IMR-90 (cell line): ENCODE results near the gene NREP. TPM values are rescaled to one million over a fixed set of nuclear protein-coding genes. Genes with fewer than 3 reads are reported as not detected.

Experiments
- ATAC-seq: fragments of 200-7000 bp; cut with Tn5 transposase; 2 replicates; pipeline ENCODE4 v1.9.1; 2020; ENCODE audit warnings: low read depth, mild to moderate bottlenecking, moderate library complexity
- BruUV-seq: library from RNA; stranded (reverse); fragments of 400-500 nt; replicated peaks from 2 replicates; lab custom pipeline; 2021; lab: Mats Ljungman, UMichigan
- CTCF ChIA-PET: fragments of 300-600 bp; formaldehyde crosslinking; extraction: SDS; loops from one replicate; lab custom pipeline; 2021; ENCODE audit warnings: antibody characterized with exemption; lab: Yijun Ruan, JAX
- POLR2A ChIA-PET: fragments of 300-600 bp; sonication (Branson Sonifier 250); formaldehyde crosslinking; loops from one replicate; lab custom pipeline; 2022; ENCODE audit warnings: antibody characterized with exemption; ENCODE audit not compliant: unreplicated experiment; lab: Charles Lee
- DNase-seq: peaks from one replicate; pipeline ENCODE4 v3.0.0; 2013
- H2AFZ ChIP-seq: replicated peaks from 2 replicates; pipeline ENCODE3; 2013; ENCODE audit warnings: low read length, mild to moderate bottlenecking; ENCODE audit not compliant: poor library complexity
- H2AK5ac ChIP-seq: 2 replicates; pipeline ENCODE4 v1.6.1; 2013; ENCODE audit warnings: low read depth, low read length, inconsistent platforms
- H2AK9ac ChIP-seq: replicated peaks from 2 replicates; pipeline ENCODE3; 2013; ENCODE audit warnings: mild to moderate bottlenecking, low read depth, low read length, moderate library complexity; ENCODE audit not compliant: poor library complexity
- H2BK120ac ChIP-seq: 2 replicates; pipeline ENCODE4 v1.6.1; 2013; ENCODE audit warnings: low read depth, low read length, inconsistent platforms
- H2BK15ac ChIP-seq: 3 replicates; pipeline ENCODE4 v1.6.1; 2013; ENCODE audit warnings: low read depth, low read length, inconsistent platforms
- H2BK20ac ChIP-seq: 2 replicates; pipeline ENCODE4 v1.6.1; 2013; ENCODE audit warnings: low read depth, mild to moderate bottlenecking, inconsistent platforms, low read length, moderate library complexity
- H2BK5ac ChIP-seq: 2 replicates; pipeline ENCODE4 v1.6.1; 2013; ENCODE audit warnings: mild to moderate bottlenecking, low read depth, low read length, inconsistent platforms; ENCODE audit not compliant: poor library complexity, severe bottlenecking
- H3K14ac ChIP-seq: replicated peaks from 2 replicates; pipeline ENCODE4 v1.6.1; 2013; ENCODE audit warnings: low read depth, low read length, inconsistent platforms
- H3K18ac ChIP-seq: 2 replicates; pipeline ENCODE4 v1.6.1; 2013; ENCODE audit warnings: low read depth, low read length, control low read depth
- H3K23ac ChIP-seq: 2 replicates; pipeline ENCODE4 v1.6.1; 2013; ENCODE audit warnings: low read depth, low read length, inconsistent platforms
- H3K27ac ChIP-seq: 2 replicates; pipeline ENCODE4 v1.5.1; 2013; ENCODE audit warnings: mild to moderate bottlenecking, control low read depth, low read length; ENCODE audit not compliant: insufficient read depth
- H3K27me3 ChIP-seq: 2 replicates; pipeline ENCODE4 v1.6.1; 2013; ENCODE audit warnings: low read length; ENCODE audit not compliant: control insufficient read depth, insufficient read depth
- H3K36me3 ChIP-seq: 2 replicates; pipeline ENCODE4 v1.6.1; 2013; ENCODE audit warnings: low read length, mixed read lengths; ENCODE audit not compliant: control insufficient read depth, insufficient read depth
- H3K4ac ChIP-seq: 2 replicates; pipeline ENCODE4 v1.6.1; 2013; ENCODE audit warnings: low read depth, low read length, inconsistent platforms
- H3K4me1 ChIP-seq: 2 replicates; pipeline ENCODE4 v1.6.1; 2013; ENCODE audit warnings: low read length, mixed read lengths; ENCODE audit not compliant: control insufficient read depth, insufficient read depth
- H3K4me2 ChIP-seq: 2 replicates; pipeline ENCODE4 v1.6.1; 2013; ENCODE audit warnings: low read depth, mild to moderate bottlenecking, control low read depth, low read length, moderate library complexity
- H3K4me3 ChIP-seq: 2 replicates; pipeline ENCODE4 v1.5.1; 2013; ENCODE audit warnings: low read depth, mild to moderate bottlenecking, control low read depth, low read length, moderate library complexity; ENCODE audit not compliant: insufficient read depth
- H3K56ac ChIP-seq: 2 replicates; pipeline ENCODE4 v1.6.1; 2013; ENCODE audit warnings: low read length, inconsistent platforms; ENCODE audit not compliant: insufficient read depth; ENCODE audit errors: extremely low read depth
- H3K79me1 ChIP-seq, 2 experiments: 2 replicates each; pipeline ENCODE4 v1.6.1; 2013; ENCODE audit warnings: low read length in 2 of 2, inconsistent platforms in 1 of 2, low read depth in 1 of 2
- H3K9ac ChIP-seq: 2 replicates; pipeline ENCODE4 v1.6.1; 2013; ENCODE audit warnings: low read depth, low read length, control low read depth
- H3K9me1 ChIP-seq: 2 replicates; pipeline ENCODE4 v1.6.1; 2013; ENCODE audit warnings: low read length, inconsistent platforms; ENCODE audit not compliant: insufficient read depth
- H3K9me3 ChIP-seq: 2 replicates; pipeline ENCODE4 v1.6.1; 2013; ENCODE audit warnings: low read length; ENCODE audit not compliant: control insufficient read depth, insufficient read depth
- H4K20me1 ChIP-seq: 2 replicates; pipeline ENCODE4 v1.6.1; 2013; ENCODE audit warnings: low read length, inconsistent platforms; ENCODE audit not compliant: insufficient read depth
- H4K5ac ChIP-seq: 2 replicates; pipeline ENCODE4 v1.6.1; 2013; ENCODE audit warnings: mild to moderate bottlenecking, low read depth, low read length, control low read depth
- H4K8ac ChIP-seq, 2 experiments: 2 replicates each; pipeline ENCODE4 v1.6.1; 2013; ENCODE audit warnings: low read depth in 2 of 2, low read length in 2 of 2, control low read depth in 1 of 2, inconsistent platforms in 1 of 2
- H4K91ac ChIP-seq: 2 replicates; pipeline ENCODE4 v1.6.1; 2013; ENCODE audit warnings: low read depth, low read length, inconsistent platforms; ENCODE audit not compliant: insufficient read depth
- BHLHE40 ChIP-seq: fragments of 150-350 bp; IDR thresholded peaks from 2 replicates; pipeline ENCODE4 v1.6.1; 2016; ENCODE audit warnings: mild to moderate bottlenecking, low read depth, low read length
- CEBPB ChIP-seq: IDR thresholded peaks from 2 replicates; pipeline ENCODE4 v1.6.1; 2012; ENCODE audit warnings: low read depth, low read length, improper control_type of control experiment
- CHD1 ChIP-seq: IDR thresholded peaks from 2 replicates; pipeline ENCODE4 v1.6.1; 2012; ENCODE audit warnings: low read depth, low read length, improper control_type of control experiment
- CTCF ChIP-seq: conservative IDR thresholded peaks from 2 replicates; pipeline ENCODE4 v1.5.1; 2012; ENCODE audit warnings: mild to moderate bottlenecking, low read depth, low read length, improper control_type of control experiment
- ELK1 ChIP-seq: fragments of 150-350 bp; IDR thresholded peaks from 2 replicates; pipeline ENCODE4 v1.6.1; 2016; ENCODE audit warnings: low read depth, mild to moderate bottlenecking, low read length, moderate library complexity, borderline replicate concordance
- FOS ChIP-seq: fragments of 150-350 bp; IDR thresholded peaks from 2 replicates; pipeline ENCODE4 v1.6.1; 2016; ENCODE audit warnings: low read depth, low read length
- MAFK ChIP-seq: IDR thresholded peaks from 2 replicates; pipeline ENCODE4 v1.6.1; 2012; ENCODE audit warnings: low read depth, low read length, improper control_type of control experiment
- MXI1 ChIP-seq: IDR thresholded peaks from 2 replicates; pipeline ENCODE4 v1.6.1; 2012; ENCODE audit warnings: low read depth, mild to moderate bottlenecking, low read length, moderate library complexity, borderline replicate concordance
- NFE2L2 ChIP-seq: fragments of 150-350 bp; IDR thresholded peaks from 2 replicates; pipeline ENCODE4 v1.6.1; 2016; ENCODE audit warnings: low read depth, mild to moderate bottlenecking, low read length
- POLR2A ChIP-seq: IDR thresholded peaks from 2 replicates; pipeline ENCODE4 v1.6.1; 2012; ENCODE audit warnings: mild to moderate bottlenecking, low read depth, low read length
- RAD21 ChIP-seq: IDR thresholded peaks from 2 replicates; pipeline ENCODE4 v1.6.1; 2012; ENCODE audit warnings: low read length, improper control_type of control experiment
- RCOR1 ChIP-seq: IDR thresholded peaks from 2 replicates; pipeline ENCODE4 v1.6.1; 2012; ENCODE audit warnings: mild to moderate bottlenecking, low read length, improper control_type of control experiment; ENCODE audit not compliant: insufficient replicate concordance
- RFX5 ChIP-seq: IDR thresholded peaks from 2 replicates; pipeline ENCODE4 v1.8.0; 2012; ENCODE audit warnings: low read depth, mild to moderate bottlenecking, low read length, moderate library complexity
- WGBS, 2 experiments: methylation state at CpG; one replicate each; pipeline versions ENCODE4 v1.1.5 to v1.1.7; 2013; ENCODE audit warnings: missing lambda C conversion rate in 2 of 2; ENCODE audit not compliant: insufficient read length in 1 of 2; ENCODE audit errors: extremely low coverage in 2 of 2; 5-methylcytosine and 5-hydroxymethylcytosine counted together
- dilution Hi-C: fragments of 300-500 bp; cut with HindIII; formaldehyde crosslinking; loops from one replicate; pipeline ENCODE4 v1.14.3; 2018; ENCODE audit warnings: low sequenced_read_pairs; ENCODE audit not compliant: unreplicated experiment
- in situ Hi-C: fragments of 300-500 bp; cut with MboI; formaldehyde crosslinking; loops from 3 replicates; pipeline ENCODE4 v1.14.3; 2019; ENCODE audit warnings: low sequenced_read_pairs, inconsistent platforms, mixed read lengths
- intact Hi-C: fragments of 100-400 bp; cut with micrococcal nuclease; formaldehyde crosslinking; loops from 2 replicates; pipeline ENCODE4 v1.10.0; 2022
- polyA plus RNA-seq, 3 experiments: library from polyadenylated mRNA; depleted of rRNA; stranded (reverse); fragments of >200 nt; gene quantifications; 2 replicates each; pipeline ENCODE4 v1.2.3, GENCODE V29; 2012; ENCODE audit warnings: low replicate concordance in 1 of 3
- total RNA-seq: library from RNA; depleted of rRNA; stranded (reverse); fragments of >200 nt; gene quantifications from 2 replicates; pipeline ENCODE4 v1.2.3, GENCODE V29; 2012

NREP gene
- total and polyA plus RNA-seq, 2 of the 4 experiments (the other 2 are of a cell fraction) = 178 to 277 TPM

DNA sequence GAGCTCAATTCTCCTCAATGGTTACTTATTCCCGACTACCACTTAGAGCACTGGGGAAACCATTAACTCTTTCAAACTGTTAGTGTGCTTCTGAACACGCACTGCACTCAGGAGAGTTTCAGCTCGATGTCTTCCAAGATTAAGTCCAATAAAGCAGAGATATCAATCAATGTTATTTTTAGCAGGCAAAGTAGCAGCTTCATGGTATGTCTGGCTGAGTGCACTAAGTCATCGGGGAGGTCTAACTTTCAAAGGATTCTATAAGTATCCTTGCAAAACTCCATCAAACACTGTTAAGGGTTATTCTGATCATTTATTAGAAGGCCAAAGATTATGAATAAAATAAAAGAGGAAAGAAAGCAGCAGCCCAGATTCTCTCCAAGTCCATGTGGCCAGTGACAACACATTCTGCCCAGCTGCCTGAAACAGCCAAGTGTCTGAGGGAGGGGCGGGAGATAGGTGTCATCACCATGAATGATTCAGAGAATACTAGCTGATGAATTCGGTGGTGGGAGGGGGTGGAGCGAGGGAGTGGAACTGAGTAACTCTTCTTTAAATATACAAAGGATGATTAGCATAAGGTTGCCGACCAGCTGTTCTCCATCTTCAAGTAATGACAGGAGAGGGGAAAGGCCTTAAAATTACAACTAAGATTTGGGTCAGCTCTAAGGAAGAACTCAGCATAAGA is 21.3 kb downstream of the NREP start (continued):
- TF ChIP-seq ELK1 (no peak), CEBPB (peak; percentile 80)

DNA sequence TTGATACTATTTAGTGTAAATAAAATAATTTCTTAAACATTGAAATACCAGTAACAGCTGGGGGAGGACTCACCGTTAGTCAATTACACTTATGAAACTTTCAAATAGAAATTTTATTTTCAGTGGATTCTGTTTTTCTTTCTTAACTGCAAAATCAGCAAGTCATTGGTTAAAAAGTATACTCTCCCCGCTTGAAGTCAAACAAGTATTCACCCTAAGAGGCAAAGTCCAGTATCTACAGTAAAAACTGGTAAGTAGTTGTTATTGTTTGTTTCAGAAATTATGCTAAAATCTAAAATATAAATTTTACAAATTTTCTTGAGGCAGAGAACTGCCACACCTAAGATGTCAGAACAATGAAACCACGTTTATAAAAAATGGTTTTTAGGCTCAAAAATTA is 22.4 kb downstream of the NREP start:
- no peak overlapping the region for H2AK9ac ChIP-seq
- dilution Hi-C loops (no loop called here), in situ Hi-C loops (no loop called here), intact Hi-C loops (no loop called here)
- H3K18ac ChIP-seq = peak overlapping the region; percentile 36; the same call in 1 of the 2 replicates
- no peak overlapping the region for H2BK20ac ChIP-seq
- no peak overlapping the region for H2BK120ac ChIP-seq
- no peaks in the 10 kb centered on the region for H4K20me1 ChIP-seq
- no peak for DNase-seq
- no peak overlapping the region for H3K27ac ChIP-seq
- peak overlapping the region; percentile 86 for H2BK5ac ChIP-seq
- H2AFZ ChIP-seq = no peak overlapping the region
- peaks cover 31% of the 10 kb centered on the region for H3K4me1 ChIP-seq
- H3K4me2 ChIP-seq = no peak overlapping the region
- H4K5ac ChIP-seq = no peak overlapping the region
- no peak overlapping the region for H3K4ac ChIP-seq
- no peak overlapping the region for H3K14ac ChIP-seq
- POLR2A ChIA-PET = no interaction called here
- H3K9me1 ChIP-seq = peaks cover 22% of the 10 kb centered on the region
- ATAC-seq = no peak
- peak overlapping the region in 1 of 2 experiments; percentile 35; a peak in 1 of 4 replicates for H4K8ac ChIP-seq
- H3K79me1 ChIP-seq = peaks cover 26 to 60% of the 10 kb centered on the region in 2 experiments
- no CpG with 5 or more reads among the region's 3 CpGs for WGBS, 2 experiments
- no peaks in the 10 kb centered on the region for H3K27me3 ChIP-seq
- H3K4me3 ChIP-seq = no peak overlapping the region
- peaks cover 26% of the 10 kb centered on the region for H3K36me3 ChIP-seq
- no TSS peak for BruUV-seq
- H4K91ac ChIP-seq = no peak overlapping the region
- no peak overlapping the region for H3K9ac ChIP-seq
- no peak overlapping the region for H3K23ac ChIP-seq
- H2AK5ac ChIP-seq = no peak overlapping the region
- H3K56ac ChIP-seq = no peak overlapping the region
- CTCF ChIA-PET = no interaction called here
- no peaks in the 10 kb centered on the region for H3K9me3 ChIP-seq
- no peak overlapping the region for H2BK15ac ChIP-seq
- TF ChIP-seq FOS = no peak
- TF ChIP-seq CHD1 = no peak
- TF ChIP-seq BHLHE40 = no peak
- no peak for TF ChIP-seq CTCF
- no peak for TF ChIP-seq RFX5
- TF ChIP-seq ELK1 = no peak
- TF ChIP-seq MXI1 = no peak
- TF ChIP-seq MAFK = no peak
- no peak for TF ChIP-seq NFE2L2
- no peak for TF ChIP-seq RAD21
- no peak for TF ChIP-seq RCOR1
- no peak for TF ChIP-seq POLR2A
